Measurements from ENCODE around the gene METTL21C.

The METTL21C gene

GRCh38 chr13:102690883-102691282, 4.0 kb downstream of the METTL21C start:
- no peak overlapping the region for H3K27ac ChIP-seq
- TF ChIP-seq, protein P1, sequence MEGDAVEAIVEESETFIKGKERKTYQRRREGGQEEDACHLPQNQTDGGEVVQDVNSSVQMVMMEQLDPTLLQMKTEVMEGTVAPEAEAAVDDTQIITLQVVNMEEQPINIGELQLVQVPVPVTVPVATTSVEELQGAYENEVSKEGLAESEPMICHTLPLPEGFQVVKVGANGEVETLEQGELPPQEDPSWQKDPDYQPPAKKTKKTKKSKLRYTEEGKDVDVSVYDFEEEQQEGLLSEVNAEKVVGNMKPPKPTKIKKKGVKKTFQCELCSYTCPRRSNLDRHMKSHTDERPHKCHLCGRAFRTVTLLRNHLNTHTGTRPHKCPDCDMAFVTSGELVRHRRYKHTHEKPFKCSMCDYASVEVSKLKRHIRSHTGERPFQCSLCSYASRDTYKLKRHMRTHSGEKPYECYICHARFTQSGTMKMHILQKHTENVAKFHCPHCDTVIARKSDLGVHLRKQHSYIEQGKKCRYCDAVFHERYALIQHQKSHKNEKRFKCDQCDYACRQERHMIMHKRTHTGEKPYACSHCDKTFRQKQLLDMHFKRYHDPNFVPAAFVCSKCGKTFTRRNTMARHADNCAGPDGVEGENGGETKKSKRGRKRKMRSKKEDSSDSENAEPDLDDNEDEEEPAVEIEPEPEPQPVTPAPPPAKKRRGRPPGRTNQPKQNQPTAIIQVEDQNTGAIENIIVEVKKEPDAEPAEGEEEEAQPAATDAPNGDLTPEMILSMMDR (IDR thresholded peaks at IDR 0.05) = no peak
- no peak for TF ChIP-seq ZFX (IDR thresholded peaks at IDR 0.05; ENCODE audit: borderline replicate concordance)

DNA sequence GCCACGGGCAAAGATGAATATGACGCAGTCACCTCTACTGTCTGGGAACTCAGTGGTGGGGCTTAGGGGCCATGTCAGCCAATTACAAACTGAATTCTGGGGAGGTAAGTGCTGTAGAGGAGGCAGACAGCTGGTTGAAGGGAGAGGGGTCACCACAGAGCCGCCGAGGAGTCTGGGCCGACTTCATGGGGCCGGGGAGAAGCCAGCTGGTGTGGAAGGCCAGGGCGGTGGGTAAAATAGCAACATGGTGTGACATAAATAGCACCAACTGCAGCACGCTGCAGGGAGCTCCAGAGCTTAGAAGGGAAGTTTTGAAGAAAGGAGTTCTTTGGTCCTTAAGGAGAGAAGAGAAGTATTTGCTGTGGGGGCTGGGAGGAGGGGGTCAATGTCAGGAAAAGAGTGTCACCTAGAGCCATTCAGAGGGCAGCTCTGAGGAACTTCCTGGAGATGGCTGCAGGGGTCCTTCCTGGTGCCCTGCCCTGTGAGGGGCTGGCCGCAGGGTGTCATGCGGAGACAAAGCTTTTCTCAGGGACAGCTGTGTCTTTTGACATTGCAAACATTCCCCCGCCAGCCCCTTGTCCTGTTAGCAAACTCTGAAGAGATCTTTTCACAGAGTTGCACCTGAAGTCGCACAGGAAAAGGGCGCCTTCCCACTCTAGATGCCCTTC, 6.4 kb downstream of the METTL21C start:
- TF ChIP-seq ZFX (IDR thresholded peaks at IDR 0.05; ENCODE audit: borderline replicate concordance) = no peak
- TF ChIP-seq, protein P1 (IDR thresholded peaks at IDR 0.05) = no peak
- H3K27ac ChIP-seq = no peak overlapping the region

GRCh38 chr13:102687520-102687919, 7.3 kb downstream of the METTL21C start:
- TF ChIP-seq, protein P1 (IDR thresholded peaks at IDR 0.05) = no peak
- no peak for TF ChIP-seq ZFX (IDR thresholded peaks at IDR 0.05; ENCODE audit: borderline replicate concordance)
- H3K27ac ChIP-seq = no peak overlapping the region

DNA sequence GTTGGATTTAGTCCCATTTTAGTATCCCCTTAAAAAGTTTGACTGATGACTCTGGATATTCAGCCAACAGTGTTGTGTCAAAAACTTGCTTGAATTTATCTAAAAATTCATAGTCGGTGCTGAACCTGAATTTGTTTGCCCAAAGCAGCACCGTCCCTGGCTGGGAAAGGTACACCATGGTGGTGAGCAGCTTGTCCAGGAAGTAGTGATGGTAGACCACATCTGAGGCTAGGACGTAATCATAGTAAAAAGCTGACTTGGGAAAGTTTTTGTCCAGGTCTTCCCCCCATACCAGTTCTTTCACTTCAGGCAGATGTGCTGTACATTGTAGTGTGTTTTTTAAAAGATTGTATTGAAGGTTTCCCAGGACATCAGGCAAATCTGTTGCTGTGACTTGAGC, 8.8 kb downstream of the METTL21C start:
- TF ChIP-seq ZFX (IDR thresholded peaks at IDR 0.05; ENCODE audit: borderline replicate concordance) = no peak
- TF ChIP-seq, protein P1 (IDR thresholded peaks at IDR 0.05) = no peak

DNA sequence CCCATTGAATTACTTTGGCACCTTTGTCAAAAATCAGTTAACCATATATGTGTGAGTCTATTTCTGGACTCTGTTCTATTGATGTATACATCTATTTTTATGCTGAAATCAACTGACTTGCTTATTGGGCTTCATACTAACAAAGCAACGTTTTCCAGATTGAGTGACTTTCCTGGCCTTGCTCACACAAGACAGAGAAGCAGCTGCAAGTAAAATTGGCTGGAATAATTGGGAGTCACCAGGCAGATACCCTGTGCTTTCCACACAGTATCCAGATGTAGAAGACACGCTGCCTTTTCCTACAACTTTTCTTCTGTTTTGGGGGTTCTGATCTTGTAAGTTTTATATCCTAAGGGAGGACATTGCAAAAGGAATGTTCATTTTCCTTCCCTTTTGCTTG, 11.2 kb downstream of the METTL21C start:
- H3K27ac ChIP-seq = no peak overlapping the region
- TF ChIP-seq ZFX (IDR thresholded peaks at IDR 0.05; ENCODE audit: borderline replicate concordance) = no peak
- TF ChIP-seq, protein P1 (IDR thresholded peaks at IDR 0.05) = no peak

More for the DNA sequence above, 8.8 kb downstream of the METTL21C start:
- no peak overlapping the region for H3K27ac ChIP-seq

DNA sequence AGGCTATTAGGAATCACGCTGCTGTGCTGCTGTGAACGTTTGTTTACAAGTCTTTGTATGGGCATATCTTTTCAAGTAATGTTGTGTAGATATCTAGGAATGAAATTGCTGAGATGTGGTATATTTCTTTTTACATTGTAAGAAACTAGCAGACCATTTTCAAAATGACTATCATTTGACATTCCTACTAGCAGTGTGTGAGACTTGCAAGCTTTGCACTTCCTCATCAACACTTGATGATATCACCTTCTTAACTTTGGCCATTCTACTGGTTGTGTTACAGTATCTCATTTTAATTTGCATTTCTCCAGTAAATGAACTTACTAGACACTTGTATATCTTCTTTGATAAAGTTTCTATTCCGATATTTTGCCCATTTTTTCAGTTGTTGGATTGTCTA, 12.1 kb downstream of the METTL21C start:
- no peak for TF ChIP-seq ZFX (IDR thresholded peaks at IDR 0.05; ENCODE audit: borderline replicate concordance)
- TF ChIP-seq, protein P1 (IDR thresholded peaks at IDR 0.05) = no peak
- H3K27ac ChIP-seq = no peak overlapping the region

- TF ChIP-seq ZFX (IDR thresholded peaks at IDR 0.05; ENCODE audit: borderline replicate concordance) = no peak
- TF ChIP-seq, protein P1 (IDR thresholded peaks at IDR 0.05) = no peak
- no peak overlapping the region for H3K27ac ChIP-seq
Measured at GRCh38 chr13:102682211-102682610, 12.6 kb downstream of the METTL21C start.
